Measurements from ENCODE around the gene ZDHHC1.

Gene ZDHHC1

GRCh38 chr16:67350324-67350723 is 66.0 kb downstream of the ZDHHC1 start:
- no peak for DNase-seq

GRCh38 chr16:67349172-67349571 is 67.1 kb downstream of the ZDHHC1 start:
- DNase-seq, result peak; percentile 24

- no peak for DNase-seq
Measured at GRCh38 chr16:67346341-67346740, 69.9 kb downstream of the ZDHHC1 start.

GRCh38 chr16:67345401-67345800 is 70.9 kb downstream of the ZDHHC1 start:
- DNase-seq, result no peak

Data from CD4-positive, alpha-beta T cell treated with Interleukin-4 for 4 hours (primary cell).